NCI-H1694 (cell line): Measurements from ENCODE around the gene FTCDNL1.

ENCODE experiments used
- DNase-seq: peaks from one replicate; lab custom pipeline; 2025; lab: John Stamatoyannopoulos, UW

The FTCDNL1 gene

DNA sequence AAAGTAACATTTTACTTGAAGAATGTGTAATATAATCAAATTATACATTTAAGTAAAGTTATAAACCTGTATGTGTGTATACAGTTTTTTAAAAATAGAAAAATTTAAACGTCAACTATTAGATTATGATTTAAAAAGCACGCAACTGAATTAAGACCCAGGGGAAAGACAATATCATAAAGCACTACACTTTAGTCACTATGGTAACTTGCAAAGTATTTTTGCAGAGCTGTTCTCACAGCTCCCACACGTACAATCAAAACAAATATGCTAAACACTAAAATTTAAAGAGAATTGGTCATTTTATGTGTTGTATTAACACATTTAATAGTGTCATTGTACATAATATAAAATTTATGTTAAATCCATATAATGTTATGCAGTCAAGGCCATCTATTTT lies 59.7 kb downstream of the FTCDNL1 start:
- no peak for DNase-seq

DNA sequence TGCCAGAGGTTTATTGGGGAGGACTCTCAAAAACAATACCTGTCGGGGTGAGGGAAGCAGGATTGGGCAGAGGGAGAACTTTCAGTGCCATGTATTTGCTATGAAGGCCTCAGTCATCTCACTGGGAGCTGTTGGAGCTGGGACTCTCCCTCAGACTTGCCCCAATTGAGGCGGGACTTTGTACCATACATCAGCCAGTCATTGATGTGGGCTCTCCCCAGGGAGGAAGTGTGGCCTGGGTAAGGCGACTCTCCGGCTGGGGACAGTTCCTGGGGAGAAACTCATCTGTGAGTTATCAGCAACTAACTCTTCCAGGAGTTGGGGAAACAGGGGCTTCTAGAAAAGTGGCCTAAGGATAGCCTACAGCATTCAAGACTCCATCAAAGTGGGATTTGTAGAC lies 66.5 kb downstream of the FTCDNL1 start:
- DNase-seq = no peak

DNA sequence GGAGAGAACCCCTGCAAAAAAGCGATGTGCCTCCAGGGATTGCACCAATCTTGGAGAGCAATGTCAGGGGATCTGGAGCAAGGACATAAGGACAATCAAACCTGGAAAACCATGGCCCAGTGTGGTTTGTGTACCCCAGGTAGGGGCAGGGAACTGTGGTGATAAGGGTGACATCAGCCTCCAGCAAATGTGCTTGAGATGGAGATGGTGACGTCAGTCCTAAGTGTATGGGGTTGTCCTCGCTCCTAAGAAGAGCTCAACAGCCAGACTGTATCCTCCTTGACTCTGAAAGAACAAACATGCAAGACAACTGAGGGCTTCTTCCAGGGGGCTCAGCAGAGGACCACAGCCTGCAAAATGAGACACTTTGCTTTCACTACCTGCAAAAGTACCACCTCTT lies 71.4 kb downstream of the FTCDNL1 start:
- DNase-seq = no peak

DNA sequence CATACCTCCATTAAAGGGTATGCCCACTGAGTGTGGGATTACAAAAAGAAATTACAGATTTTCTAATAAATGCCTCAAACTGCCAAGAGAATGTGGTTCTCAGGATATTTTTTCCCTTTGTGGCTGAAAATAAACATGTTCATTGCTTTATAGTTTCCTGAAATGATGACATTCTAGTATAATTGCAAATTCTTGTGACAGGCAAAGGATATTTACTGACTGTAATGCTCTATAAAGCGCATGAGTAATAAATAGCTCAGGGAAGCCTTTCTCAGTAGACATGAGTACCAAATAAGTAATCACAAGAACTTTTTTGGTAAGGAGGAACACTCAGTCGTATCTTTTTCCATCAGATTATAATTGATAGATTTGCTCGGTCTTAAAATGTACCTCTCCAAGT lies 72.3 kb downstream of the FTCDNL1 start:
- DNase-seq = no peak

DNA sequence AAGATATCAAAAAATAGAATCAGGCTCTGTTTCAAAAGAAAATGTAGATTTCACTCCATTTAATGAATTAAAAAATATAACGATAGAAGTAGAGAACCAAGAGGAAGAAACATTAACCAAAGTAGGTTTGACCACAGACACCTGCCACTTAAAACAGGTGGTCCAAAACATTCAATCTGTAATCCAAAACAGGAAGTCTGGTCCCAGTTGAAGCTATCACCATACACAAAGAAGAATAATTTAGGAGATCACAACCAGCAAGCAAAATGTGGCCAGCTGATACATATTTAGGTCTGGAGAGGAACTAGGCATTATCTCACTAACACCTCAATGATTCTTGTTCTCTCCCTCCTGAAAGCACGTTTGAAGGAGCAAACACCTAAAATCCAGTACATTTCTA lies 73.1 kb downstream of the FTCDNL1 start:
- no peak for DNase-seq

DNA sequence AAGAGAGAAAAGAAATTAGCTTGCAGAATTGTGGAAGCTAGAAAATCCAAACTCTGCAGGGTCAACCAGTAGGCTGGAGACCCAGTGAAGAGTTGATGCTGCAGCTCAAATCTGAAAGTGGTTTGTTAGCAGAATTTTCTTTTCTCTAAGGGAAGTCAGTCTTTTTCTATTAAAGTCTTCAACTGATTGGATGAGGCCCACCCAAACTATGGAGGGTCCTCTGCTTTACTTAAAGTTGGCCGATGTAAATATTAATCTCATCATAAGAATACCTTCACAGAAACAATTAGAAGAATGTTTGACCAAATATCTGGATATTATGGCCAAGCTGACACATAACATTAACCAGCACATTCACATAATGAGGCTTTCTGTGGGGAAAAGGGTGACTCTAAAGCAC lies 73.7 kb downstream of the FTCDNL1 start:
- DNase-seq = no peak

DNA sequence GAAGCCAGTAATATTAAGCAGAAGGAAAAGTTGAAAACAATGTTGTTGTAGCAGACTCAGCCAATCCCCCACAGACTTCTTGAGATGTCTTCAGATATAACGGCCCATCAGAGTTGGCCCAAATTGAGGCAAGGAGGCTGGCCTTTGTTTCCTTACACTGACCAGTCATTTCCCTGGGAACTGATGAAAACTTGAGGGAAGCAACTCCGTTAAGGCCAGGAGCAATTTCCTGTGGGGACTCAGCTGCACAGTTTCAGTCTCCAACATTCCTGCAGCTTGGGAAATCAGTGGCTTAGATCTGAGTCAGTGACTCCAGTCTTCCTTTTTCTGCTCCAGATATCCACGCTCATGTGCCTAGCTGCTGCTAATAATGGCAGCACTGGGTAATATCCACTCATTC lies 75.7 kb downstream of the FTCDNL1 start:
- no peak for DNase-seq

DNA sequence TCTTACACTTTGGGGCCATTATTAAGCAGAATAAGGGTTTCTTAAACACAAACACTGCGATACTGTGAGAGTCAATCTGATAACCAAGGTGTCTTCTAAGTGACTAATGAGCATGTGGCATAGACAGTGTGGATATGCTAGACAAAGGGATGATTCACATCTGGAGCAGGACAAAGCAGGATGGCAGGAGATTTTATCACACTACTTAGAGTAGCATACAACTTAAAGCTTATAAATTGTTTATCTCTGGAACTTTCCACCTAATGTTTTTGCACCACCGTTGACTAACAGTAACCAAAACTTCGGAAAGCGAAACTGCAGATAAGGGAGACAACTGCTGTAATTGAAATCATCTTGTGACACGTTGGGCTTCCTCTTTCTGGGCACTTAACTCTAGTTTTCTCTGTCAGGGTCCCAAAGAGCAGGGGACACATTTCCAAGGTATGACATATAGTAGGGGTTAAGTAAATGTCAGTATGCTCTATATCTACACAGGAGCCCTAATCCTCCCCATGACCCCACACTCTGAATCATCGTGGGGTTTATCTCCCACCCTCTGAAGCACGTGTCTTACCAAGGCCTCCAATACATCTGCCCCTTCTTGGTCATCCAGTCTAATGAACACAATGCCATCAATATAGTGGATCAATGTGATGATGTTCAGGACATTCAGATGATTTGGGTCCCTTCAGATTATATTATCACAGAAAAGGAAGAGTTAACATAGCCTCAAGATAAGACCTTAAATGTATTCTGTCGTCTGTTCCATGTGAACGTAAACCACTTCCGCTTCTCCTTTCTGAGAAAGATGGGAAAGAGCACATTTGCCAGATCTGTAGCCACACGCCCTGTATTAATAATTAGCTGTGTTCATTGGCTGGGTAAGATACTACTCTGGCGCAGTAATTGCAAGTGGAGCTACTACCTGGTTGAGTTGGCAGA lies 78.7 kb downstream of the FTCDNL1 start:
- DNase-seq = no peak

DNA sequence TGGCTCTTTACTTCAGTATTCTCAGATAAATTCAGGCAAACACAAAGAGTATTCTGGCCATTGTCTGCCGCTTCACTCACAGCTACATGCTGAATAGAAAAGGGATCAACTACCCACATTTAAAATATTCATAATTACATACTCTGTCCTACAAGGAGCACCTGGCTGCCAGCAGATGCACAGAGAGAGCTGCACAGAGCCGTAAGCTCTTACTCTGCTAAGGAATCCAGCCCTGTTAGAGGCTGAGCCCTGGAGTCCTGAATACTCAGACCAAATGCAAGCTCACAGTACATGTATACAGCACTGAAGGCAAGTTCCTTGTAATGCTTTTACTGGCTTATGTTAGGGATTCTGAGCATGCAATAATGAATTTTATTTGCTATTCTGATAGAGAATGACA lies 80.3 kb downstream of the FTCDNL1 start:
- no peak for DNase-seq

DNA sequence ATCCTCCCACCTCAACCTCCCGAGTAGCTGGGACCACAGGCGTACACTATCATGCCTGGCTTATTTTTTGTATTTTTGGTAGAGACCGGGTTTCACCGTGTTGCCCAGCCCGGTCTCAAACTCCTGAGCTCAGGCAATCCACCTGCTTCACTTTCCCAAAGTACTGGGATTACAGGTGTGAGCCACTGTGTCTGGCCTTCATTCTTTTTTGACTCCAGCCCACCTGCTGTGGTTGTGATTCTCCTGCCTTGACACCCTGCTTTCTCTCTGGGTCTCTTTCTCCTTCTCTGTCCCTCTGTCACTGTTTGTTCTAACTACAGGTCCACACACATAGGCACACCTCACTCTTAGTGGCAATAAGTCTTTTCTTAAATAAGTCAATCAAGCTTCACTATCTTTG lies 85.3 kb downstream of the FTCDNL1 start:
- DNase-seq = no peak

DNA sequence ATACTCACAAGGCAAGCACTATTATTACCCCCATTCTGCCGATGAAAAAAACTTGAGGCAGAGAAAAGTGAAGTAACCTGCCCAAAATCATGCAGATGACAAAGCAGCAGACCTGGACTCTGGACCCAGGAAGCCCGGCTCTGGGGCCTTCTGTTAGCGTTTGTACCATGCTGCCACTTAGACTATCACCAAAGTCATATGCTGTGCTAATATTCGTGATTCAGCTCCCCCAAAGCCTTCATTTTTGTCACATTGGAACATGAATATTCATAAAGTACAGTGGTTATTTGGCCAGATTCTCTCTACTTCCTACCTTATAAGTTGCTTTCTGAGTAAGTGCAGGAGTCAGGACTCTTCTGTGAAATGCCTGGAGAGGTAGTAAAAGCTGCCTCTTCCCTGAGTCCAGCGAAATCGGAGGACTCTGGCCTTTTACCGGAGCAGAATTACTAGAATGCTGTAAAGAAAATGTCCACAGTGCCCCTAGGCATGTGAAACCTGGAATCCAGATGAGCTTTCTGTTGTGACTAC lies 86.7 kb downstream of the FTCDNL1 start:
- no peak for DNase-seq

DNA sequence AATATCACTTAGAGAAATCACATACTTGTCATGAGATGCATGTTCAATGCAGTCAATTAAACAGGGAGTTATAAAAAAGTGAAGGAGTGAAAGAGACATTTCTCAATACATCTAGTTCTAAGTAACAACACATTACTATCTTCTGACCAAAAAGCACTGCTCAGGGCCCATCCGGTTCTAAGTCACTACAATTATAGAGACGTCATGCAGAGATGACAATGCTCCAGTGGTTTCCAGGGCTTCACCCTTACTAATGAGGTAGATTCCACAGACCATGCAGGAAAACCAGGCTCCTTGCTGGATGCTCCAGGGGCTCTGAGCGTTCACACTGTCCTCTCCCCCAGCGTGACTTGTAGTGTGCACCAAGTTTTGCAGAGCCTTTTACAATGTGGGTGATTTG lies 88.0 kb downstream of the FTCDNL1 start:
- no peak for DNase-seq

DNA sequence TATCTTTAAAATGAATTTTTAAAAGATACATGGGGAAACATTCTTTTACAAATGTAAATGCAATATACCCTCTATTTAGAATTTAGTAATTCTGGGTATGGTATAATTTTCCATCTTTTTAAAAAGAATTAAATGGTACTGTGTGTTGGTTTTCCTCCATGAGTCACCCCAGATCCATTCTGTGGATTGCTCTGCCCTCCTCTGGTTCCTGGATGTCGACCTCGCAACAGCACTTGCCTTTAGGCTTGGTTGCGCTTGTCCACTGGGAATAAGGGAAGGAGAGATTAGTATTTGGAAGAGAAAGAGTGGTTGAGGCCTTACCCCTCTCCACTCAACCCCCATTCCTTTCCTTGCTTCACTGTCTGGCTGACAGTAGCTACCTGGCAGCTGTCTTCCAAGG lies 90.4 kb downstream of the FTCDNL1 start:
- DNase-seq = no peak

DNA sequence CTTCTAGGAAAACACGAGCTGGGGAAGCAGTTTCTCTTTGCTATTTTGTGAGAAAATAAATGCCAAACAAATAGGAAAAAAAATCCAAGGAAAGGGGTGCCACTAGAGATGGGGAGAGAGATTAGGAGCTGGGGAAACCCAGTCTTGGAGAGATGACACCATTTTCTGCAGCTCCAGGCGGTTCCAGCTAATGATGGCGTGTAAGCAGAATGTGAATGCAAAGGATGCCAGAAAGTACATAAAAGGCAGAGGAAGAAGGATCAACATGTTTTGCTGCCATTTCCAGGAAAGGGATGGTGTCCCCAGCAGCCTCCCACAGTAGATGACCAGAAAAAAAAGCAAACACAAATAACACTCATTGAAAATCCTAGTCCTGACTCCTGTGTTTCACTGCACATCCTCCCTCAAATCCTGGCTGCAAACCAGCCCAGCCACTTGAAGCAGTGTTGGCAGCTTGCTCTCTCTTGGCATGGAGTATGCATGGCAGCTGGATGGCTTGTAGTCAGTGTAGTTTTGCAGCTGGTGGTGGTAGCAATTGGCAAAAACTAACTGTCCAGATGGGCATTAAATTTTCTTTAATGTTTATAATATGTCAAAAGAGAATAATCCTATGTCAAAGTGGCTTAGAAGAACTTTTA lies 93.6 kb downstream of the FTCDNL1 start:
- DNase-seq = peak; percentile 98

DNA sequence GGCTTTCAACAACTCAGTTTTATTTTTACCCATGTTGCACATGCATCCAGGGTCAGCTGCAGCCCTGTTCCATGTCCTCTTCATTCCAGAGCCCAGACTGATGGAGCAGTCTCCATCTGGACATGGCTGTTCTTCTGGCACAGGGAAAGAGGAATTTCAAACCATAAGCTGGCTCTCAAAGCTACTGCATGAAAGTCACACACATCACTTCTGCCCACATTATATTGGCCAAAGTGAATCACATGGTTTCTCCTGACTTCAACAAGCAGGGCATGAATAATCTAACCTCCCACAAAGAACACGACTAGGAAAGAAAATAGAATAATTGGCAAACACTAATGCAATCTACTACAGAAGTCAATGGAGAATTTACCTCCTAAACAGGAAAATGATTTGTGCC lies 94.2 kb downstream of the FTCDNL1 start:
- DNase-seq = no peak

DNA sequence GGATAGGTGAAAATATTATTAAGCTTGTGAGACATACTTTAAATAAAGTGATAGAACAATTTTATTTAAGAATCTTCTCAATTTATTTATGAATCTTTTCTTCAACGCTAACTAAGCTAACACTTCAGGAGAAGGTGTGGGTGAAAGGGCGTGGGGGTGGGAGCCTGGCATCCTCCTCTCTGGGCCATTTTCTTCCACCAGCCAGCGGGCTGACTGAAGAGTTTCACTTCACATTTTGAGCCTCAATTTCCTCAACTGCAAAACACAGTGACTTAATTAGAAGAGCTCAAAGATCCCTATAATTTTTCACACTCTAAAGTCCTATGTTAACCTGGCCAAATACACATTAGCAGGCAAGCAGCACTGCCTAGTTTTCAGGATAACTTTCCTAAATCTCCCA lies 94.8 kb downstream of the FTCDNL1 start:
- no peak for DNase-seq

DNA sequence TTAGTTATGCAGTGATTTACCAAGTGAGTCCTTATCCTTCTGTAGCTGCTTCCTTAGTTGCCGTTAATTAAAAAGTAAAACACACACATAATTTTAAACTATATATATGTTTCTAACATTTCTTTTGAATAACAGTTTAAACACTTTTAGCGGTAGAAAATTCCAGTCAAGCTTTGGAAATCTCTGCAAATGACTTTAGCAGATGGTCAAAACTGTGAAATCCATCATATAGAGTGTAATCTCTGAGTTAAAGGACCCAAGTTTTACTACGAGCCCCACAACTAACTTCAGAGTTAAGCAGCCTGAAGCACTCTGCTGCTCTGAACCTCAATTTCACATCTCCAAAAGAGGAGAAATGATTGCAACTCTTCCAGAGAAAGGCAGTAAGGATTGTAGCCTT lies 96.2 kb downstream of the FTCDNL1 start:
- DNase-seq = no peak

DNA sequence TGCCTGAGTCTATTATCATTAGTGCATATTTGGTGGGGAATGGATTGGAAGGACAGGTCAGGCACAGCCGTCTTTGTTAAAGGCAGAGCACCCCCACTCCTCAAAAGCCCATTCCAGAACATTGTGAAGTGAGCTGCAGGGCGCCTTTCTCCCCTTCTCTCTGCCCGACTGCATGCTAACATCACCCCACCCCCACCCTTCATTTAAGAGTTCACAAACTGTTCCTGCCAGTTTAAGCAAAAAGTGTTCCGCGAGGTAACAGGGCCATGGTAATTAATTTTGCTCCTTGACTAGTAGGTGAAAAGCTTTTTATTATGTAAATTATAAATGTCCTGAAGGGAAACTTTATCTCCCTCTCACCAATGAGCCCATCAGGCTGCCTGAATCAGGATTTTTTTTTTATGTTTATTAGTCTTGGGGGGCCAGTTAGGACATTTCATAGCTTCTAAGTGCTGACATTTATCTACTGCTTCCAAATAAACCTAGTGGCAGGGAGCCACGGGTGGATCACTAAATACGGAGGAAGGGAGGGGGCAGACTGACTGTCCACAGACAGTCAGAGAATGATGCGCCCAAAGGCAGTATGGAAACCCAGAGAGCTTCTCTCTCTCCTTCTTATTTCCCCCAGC lies 99.4 kb downstream of the FTCDNL1 start:
- no peak for DNase-seq

DNA sequence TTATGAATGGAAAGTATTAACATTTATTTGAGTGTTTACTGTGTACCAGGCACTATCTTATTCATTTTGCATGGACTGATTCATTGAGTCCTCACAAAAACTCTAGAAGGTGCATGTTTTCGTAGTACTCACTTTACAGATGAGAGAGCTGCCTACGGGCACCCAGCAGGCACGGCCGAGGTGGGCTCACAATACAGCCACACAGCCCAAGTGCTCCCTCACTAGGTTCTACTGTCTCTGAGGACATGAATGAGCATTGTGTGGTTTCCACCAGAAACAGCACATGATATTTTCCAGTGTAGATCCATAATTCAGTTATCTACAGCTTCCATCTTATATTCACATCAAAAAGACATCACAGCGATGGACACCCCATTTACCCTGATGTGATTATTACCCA lies 101.4 kb downstream of the FTCDNL1 start:
- DNase-seq = no peak

DNA sequence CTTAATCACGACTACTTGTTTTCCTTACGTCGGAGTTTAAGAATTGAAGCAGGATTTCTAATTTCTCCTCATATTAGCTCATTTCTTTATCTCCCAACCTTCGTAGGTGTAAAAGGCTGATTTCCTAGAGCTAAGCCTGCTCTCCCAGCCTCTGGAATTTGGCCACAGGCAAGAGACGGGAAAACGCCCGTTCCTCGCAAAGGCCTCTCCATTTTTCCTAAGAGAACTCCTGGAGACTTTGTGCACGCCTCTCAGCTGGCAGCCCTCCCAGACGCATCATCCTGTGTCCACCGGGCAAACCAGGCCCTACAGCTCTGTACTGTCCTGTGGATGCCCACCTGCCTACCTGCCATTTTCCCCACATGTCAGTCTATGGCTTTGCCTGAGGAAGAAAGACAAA lies 106.3 kb downstream of the FTCDNL1 start:
- DNase-seq = no peak

DNA sequence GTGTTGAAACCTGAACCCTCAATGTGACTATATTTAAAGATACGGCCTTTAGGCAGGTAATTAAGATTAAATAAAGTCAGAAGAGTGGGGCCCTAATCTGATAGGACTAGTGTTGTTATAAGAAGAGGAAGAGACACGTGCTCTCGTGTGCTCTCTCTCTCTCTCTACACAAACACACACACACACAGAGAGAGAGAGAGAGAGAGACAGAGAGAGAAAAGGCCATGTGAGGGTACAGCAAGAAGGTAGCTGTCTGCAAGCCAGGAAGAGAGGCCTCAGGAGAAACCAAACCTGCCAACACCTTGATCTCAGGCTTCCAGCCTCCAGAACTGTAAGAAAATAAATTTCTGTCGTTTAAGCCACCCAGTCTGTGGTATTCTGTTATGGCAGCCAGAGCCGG lies 106.7 kb downstream of the FTCDNL1 start:
- DNase-seq = no peak

DNA sequence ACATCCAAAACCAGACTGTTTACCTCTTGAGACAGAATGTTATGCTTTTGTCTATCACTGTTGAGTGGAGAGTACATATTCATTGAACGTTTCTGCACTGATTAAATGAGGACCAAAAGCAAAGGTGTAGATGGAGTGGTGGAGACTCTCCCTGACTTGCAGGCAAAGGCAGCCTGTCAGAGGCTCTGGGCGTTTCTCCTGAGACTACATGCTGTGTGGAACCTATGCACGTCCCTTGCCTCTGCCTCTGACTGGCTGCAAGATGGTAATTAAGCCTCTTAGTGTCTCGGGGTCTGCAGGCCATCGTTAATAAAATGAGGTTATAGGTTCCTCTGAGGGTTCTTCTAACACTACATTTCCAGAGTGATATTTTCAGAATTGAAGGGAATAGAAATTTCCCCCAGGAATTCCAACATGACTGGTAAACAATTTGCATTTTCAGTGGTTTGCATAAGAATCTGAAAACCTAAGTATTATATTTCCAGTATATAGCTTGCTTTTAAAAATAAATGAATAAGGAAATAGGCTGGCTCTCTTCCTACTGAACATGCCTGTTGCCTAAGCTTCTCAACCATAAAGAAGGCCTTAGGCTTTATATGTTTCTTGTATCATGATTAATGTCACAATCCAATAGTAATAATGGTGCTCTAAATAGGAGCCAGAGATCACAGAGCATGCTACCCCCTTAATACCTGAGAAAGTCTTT lies 107.4 kb downstream of the FTCDNL1 start:
- DNase-seq = no peak
